GM12874 (cell line): ENCODE data around the gene RPL27A.

Experiments
- CTCF ChIP-seq: IDR thresholded peaks from 2 replicates; pipeline ENCODE4 v1.5.1; 2011; ENCODE audit warnings: low read depth, mild to moderate bottlenecking, control low read depth, low read length, moderate library complexity; ENCODE audit not compliant: insufficient read depth

RPL27A gene

GRCh38 chr11:8693010-8693551 lies 10.5 kb downstream of the RPL27A start:
- no peak for TF ChIP-seq CTCF

GRCh38 chr11:8693555-8693954 lies 11.0 kb downstream of the RPL27A start:
- TF ChIP-seq CTCF, result no peak

- no peak for TF ChIP-seq CTCF
Observed at GRCh38 chr11:8694137-8694536, 11.5 kb downstream of the RPL27A start.

DNA sequence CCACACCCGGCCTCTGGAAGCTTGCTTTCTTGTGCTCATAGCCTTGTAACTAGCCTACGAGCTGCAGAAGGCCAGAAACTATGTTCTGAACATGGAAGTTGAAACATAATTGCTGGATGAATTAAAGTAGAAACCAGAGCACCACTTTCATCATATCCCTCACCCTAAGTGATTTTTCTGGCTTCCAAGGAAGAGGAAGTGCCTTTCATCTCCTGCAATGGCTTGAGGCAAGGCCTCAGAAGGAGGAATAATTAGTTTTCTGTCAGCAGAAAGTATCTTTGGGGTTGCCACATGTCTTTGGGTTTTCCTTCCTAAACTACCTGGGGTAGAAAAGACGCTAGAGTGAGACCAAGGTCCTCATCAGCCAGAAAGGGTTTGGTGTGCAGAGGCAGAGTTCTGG lies 14.5 kb downstream of the RPL27A start:
- TF ChIP-seq CTCF, result no peak

- TF ChIP-seq CTCF, result no peak
Observed at GRCh38 chr11:8698379-8698851, 15.8 kb downstream of the RPL27A start.

DNA sequence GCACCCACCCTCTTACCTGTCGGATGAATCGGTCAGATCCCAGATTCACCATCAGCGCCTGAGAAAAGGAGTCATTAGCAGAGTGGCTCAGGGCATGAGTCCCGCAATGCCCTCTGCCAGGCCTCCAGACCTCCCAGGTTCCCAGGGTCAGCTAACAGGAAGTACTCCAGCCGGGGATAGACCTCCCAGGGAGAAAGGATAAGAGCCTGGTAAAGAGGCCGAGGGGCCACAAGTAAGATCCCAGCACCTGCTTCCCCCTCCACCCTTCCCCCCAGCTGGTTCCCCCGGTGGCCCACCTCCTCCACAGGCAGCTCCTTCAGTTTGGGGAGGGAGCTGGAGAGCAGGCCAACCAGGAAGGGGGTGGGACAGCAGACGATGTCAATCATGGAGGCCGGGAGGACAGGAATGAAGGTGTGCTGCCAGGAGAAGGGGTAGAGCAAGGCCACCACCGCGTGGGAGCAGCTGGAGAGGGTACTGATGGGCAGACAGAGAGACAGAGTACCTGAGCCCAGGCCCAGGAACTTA lies 16.4 kb downstream of the RPL27A start:
- no peak for TF ChIP-seq CTCF

GRCh38 chr11:8699903-8700302 lies 17.3 kb downstream of the RPL27A start:
- TF ChIP-seq CTCF, result no peak
